ENCODE data around the gene TCOF1.

TCOF1 gene

DNA sequence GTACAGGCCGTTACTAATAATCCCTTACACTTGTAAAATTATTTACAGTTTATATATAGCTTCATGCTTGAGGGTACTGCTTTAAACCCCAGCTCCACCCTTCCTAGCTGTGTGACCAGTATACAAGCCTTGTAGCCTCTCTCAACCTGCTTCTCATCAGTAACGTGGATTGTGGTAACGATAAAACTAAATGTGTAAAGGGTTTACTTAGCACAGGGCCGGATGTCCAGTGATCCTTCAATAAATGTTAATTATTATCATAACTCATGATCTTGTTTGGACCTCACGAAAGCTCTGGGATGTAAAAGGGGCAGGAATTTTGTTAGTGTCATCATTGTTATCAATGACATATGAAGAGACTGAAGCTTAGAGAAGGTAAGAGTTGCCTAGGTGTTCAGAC, 47.3 kb upstream of the TCOF1 start:
- DNase-seq (ENCODE audit: low read depth in 1 of 2, low spot score in 1 of 2) = no peak
- no peak overlapping the region for H3K4me3 ChIP-seq (replicated peaks; ENCODE audit: insufficient read depth, low read length)
- H3K27me3 ChIP-seq (ENCODE audit: insufficient read depth, poor library complexity, severe bottlenecking) = peaks cover 6% of the 10 kb centered on the region
- TF ChIP-seq GABPA (IDR thresholded peaks at IDR 0.05; ENCODE audit: low read depth) = no peak
- no peak for TF ChIP-seq POLR2AphosphoS5 (IDR thresholded peaks at IDR 0.05; ENCODE audit: low read depth)
- TF ChIP-seq, protein P1, sequence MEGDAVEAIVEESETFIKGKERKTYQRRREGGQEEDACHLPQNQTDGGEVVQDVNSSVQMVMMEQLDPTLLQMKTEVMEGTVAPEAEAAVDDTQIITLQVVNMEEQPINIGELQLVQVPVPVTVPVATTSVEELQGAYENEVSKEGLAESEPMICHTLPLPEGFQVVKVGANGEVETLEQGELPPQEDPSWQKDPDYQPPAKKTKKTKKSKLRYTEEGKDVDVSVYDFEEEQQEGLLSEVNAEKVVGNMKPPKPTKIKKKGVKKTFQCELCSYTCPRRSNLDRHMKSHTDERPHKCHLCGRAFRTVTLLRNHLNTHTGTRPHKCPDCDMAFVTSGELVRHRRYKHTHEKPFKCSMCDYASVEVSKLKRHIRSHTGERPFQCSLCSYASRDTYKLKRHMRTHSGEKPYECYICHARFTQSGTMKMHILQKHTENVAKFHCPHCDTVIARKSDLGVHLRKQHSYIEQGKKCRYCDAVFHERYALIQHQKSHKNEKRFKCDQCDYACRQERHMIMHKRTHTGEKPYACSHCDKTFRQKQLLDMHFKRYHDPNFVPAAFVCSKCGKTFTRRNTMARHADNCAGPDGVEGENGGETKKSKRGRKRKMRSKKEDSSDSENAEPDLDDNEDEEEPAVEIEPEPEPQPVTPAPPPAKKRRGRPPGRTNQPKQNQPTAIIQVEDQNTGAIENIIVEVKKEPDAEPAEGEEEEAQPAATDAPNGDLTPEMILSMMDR (IDR thresholded peaks at IDR 0.05; ENCODE audit: insufficient read depth, low read length) = no peak
- no peak overlapping the region for H3K27ac ChIP-seq (replicated peaks)

DNA sequence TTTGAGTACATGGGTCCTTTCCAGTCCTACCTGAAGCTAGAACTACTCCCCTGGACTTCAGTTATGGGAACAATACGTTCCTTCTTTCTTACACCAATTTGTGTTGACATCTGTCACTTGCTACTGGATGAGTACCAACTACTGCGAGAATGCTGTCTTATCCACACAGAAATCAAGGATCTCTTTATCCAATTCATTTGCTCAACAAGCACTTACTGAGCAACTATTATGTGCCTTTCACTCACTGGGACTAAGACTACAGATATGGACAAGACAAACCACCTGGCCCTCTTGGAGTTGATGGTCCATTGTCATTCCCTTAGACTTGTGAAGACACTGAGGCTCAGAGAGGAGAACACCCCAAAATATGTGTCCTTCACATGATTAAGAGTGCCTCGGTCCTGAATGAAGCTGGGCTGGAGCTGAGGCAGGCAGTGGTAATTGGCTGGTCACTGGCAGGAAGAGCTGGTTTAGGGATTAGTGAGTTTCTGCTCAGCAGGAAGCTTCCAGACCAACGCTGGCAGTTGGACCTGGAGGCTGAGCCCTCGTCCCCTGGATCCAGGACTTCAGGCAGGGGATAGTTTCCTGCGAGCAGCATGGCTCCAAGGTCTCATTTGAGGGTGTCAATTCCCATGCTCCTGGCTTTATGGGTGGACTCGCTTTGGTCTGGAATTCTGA, 46.3 kb upstream of the TCOF1 start:
- Histone ChIP-seq H3K27me3 (ENCODE audit: insufficient read depth, poor library complexity, severe bottlenecking) (no peaks in the 10 kb centered on the region), H3K4me3 (replicated peaks; ENCODE audit: insufficient read depth, low read length) (no peak overlapping the region), H3K27ac (replicated peaks) (no peak overlapping the region)
- DNase-seq (ENCODE audit: low read depth in 1 of 2, low spot score in 1 of 2) = no peak
- TF ChIP-seq SPI1 (IDR thresholded peaks at IDR 0.05; ENCODE audit: borderline replicate concordance, low read depth) = no peak
- TF ChIP-seq GABPA (IDR thresholded peaks at IDR 0.05; ENCODE audit: low read depth) = no peak
- TF ChIP-seq POLR2AphosphoS5 (IDR thresholded peaks at IDR 0.05; ENCODE audit: low read depth) = no peak
- TF ChIP-seq, protein P1 (IDR thresholded peaks at IDR 0.05; ENCODE audit: insufficient read depth, low read length) = no peak
- TF ChIP-seq, protein P2, sequence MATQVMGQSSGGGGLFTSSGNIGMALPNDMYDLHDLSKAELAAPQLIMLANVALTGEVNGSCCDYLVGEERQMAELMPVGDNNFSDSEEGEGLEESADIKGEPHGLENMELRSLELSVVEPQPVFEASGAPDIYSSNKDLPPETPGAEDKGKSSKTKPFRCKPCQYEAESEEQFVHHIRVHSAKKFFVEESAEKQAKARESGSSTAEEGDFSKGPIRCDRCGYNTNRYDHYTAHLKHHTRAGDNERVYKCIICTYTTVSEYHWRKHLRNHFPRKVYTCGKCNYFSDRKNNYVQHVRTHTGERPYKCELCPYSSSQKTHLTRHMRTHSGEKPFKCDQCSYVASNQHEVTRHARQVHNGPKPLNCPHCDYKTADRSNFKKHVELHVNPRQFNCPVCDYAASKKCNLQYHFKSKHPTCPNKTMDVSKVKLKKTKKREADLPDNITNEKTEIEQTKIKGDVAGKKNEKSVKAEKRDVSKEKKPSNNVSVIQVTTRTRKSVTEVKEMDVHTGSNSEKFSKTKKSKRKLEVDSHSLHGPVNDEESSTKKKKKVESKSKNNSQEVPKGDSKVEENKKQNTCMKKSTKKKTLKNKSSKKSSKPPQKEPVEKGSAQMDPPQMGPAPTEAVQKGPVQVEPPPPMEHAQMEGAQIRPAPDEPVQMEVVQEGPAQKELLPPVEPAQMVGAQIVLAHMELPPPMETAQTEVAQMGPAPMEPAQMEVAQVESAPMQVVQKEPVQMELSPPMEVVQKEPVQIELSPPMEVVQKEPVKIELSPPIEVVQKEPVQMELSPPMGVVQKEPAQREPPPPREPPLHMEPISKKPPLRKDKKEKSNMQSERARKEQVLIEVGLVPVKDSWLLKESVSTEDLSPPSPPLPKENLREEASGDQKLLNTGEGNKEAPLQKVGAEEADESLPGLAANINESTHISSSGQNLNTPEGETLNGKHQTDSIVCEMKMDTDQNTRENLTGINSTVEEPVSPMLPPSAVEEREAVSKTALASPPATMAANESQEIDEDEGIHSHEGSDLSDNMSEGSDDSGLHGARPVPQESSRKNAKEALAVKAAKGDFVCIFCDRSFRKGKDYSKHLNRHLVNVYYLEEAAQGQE (IDR thresholded peaks at IDR 0.05; ENCODE audit: insufficient replicate concordance, low read depth) = no peak

DNA sequence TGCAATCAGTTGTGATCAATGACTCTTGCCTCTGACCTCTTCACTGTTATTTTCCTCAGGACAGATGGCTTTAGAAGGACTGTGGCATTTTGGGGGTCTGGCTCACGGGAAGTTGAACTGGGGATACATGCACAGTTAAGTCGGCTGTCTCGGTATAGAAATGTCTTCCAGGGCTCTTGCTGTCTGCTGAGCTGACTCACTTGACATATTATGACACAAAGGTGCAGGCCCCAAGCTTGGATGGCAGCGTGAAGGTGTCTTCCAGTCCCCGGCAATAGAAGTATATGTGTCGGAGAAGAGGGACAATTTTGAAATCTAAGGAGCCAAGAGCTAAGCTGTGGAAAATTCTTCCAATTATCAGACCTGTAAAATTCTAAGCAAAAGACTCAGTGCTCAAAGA, 45.0 kb upstream of the TCOF1 start:
- DNase-seq (ENCODE audit: low read depth in 1 of 2, low spot score in 1 of 2) = no peak
- TF ChIP-seq, protein P2 (IDR thresholded peaks at IDR 0.05; ENCODE audit: insufficient replicate concordance, low read depth) = no peak
- TF ChIP-seq, protein P1 (IDR thresholded peaks at IDR 0.05; ENCODE audit: insufficient read depth, low read length) = no peak
- TF ChIP-seq GABPA (IDR thresholded peaks at IDR 0.05; ENCODE audit: low read depth) = no peak
- TF ChIP-seq POLR2AphosphoS5 (IDR thresholded peaks at IDR 0.05; ENCODE audit: low read depth) = no peak
- TF ChIP-seq SPI1 (IDR thresholded peaks at IDR 0.05; ENCODE audit: borderline replicate concordance, low read depth) = no peak
- Histone ChIP-seq H3K27me3 (ENCODE audit: insufficient read depth, poor library complexity, severe bottlenecking) (no peaks in the 10 kb centered on the region), H3K27ac (replicated peaks) (no peak overlapping the region), H3K4me3 (replicated peaks; ENCODE audit: insufficient read depth, low read length) (no peak overlapping the region)

DNA sequence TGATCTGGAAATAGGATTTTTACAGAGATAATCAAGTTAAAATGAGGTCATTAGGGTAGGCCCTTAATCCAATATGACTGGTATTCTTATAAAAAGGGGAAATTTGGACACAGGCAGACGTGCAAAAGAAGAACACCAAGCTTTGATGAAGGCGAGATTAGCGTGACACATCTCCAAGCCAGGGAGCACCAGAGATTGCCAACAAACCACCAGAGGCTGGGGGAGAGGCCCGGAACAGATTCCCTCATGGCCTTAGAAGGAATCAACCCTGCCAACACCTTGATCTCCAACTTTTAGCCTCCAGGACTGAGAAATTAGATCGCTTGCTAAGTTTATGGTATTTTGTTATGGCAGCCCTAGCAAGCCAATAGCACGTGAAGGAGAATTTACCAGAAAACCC, 44.0 kb upstream of the TCOF1 start:
- Histone ChIP-seq H3K27me3 (ENCODE audit: insufficient read depth, poor library complexity, severe bottlenecking) (no peaks in the 10 kb centered on the region), H3K27ac (replicated peaks) (no peak overlapping the region), H3K4me3 (replicated peaks; ENCODE audit: insufficient read depth, low read length) (no peak overlapping the region)
- TF ChIP-seq, protein P1 (IDR thresholded peaks at IDR 0.05; ENCODE audit: insufficient read depth, low read length) = no peak
- TF ChIP-seq, protein P2 (IDR thresholded peaks at IDR 0.05; ENCODE audit: insufficient replicate concordance, low read depth) = no peak
- no peak for TF ChIP-seq POLR2AphosphoS5 (IDR thresholded peaks at IDR 0.05; ENCODE audit: low read depth)
- TF ChIP-seq GABPA (IDR thresholded peaks at IDR 0.05; ENCODE audit: low read depth) = no peak
- no peak for TF ChIP-seq SPI1 (IDR thresholded peaks at IDR 0.05; ENCODE audit: borderline replicate concordance, low read depth)
- DNase-seq (ENCODE audit: low read depth in 1 of 2, low spot score in 1 of 2) = peak in 1 of 2 experiments; percentile 25
